Tibial nerve (tissue), 4 donors: ENCODE measurements around the gene LRRC56. TPM values are rescaled to one million over a fixed set of nuclear protein-coding genes. Genes with fewer than 3 reads are reported as not detected.
A peak's percentile ranks its signal among the peaks of the same experiment; 100 is the strongest.

Experiments
- DNase-seq, 2 donors: peaks; one replicate each; pipeline ENCODE4 v3.0.0-alpha.2; 2019; ENCODE audit warnings: low spot score in 2 of 2
- H3K27ac ChIP-seq, 4 donors: fragments of 200-600 bp; sonication (generic) in 3 of 4; one replicate each; pipeline ENCODE4 v1.5.1; 2017 to 2019; ENCODE audit warnings: mild to moderate bottlenecking in 1 of 4
- H3K27me3 ChIP-seq, 2 donors: fragments of 200-600 bp; sonication (generic) in 1 of 2; one replicate each; pipeline versions ENCODE4 v1.5.1 to v1.6.0; 2017 to 2019
- H3K36me3 ChIP-seq, 3 donors: fragments of 200-600 bp; sonication (generic); one replicate each; pipeline ENCODE4 v1.5.1; 2018 to 2019
- H3K4me1 ChIP-seq, 4 donors: fragments of 200-600 bp; sonication (generic) in 3 of 4; one replicate each; pipeline ENCODE4 v1.5.1; 2017 to 2019
- H3K4me3 ChIP-seq, 4 donors: fragments of 200-600 bp; sonication (generic) in 3 of 4; one replicate each; pipeline ENCODE4 v1.5.1; 2017 to 2019; ENCODE audit warnings: mild to moderate bottlenecking in 1 of 4, moderate library complexity in 1 of 4
- H3K9me3 ChIP-seq, 4 donors: fragments of 200-600 bp; sonication (generic) in 3 of 4; one replicate each; pipeline ENCODE4 v1.5.1; 2017 to 2019
- EP300 ChIP-seq, 2 donors: sonication (generic); formaldehyde crosslinking; IDR thresholded peaks; one replicate each; pipeline ENCODE4 v1.6.1; 2017; ENCODE audit warnings: antibody characterized with exemption in 2 of 2, mild to moderate bottlenecking in 1 of 2
- POLR2A ChIP-seq, 2 donors: fragments of 450-650 bp; IDR thresholded peaks; one replicate each; pipeline ENCODE4 v1.6.1; 2017; ENCODE audit warnings: antibody characterized with exemption in 2 of 2, mild to moderate bottlenecking in 2 of 2, moderate library complexity in 2 of 2
- WGBS, 2 donors: methylation state at CpG; one replicate each; pipeline ENCODE4 v1.1.5; 2018; 5-methylcytosine and 5-hydroxymethylcytosine counted together
- total RNA-seq, 4 donors: library from RNA; depleted of rRNA; stranded (reverse); fragments of >200 nt; gene quantifications; one replicate each; pipeline ENCODE4 v1.1.0, GENCODE V29; 2016
- TF ChIP-seq, protein P1 (sequence below), 5 experiments: fragments of 200-600 bp in 3 of 5; fragments of 450-650 bp in 2 of 5; sonication (generic) in 3 of 5; IDR thresholded peaks; one replicate each; pipeline ENCODE4 v1.5.1; 2016 to 2019; ENCODE audit warnings: antibody characterized with exemption in 5 of 5, mild to moderate bottlenecking in 3 of 5, moderate library complexity in 2 of 5

Gene LRRC56
- total RNA-seq, 4 donors from 2014 or later: 0.22 to 1.4 (median 0.60) TPM; not detected in 1

DNA sequence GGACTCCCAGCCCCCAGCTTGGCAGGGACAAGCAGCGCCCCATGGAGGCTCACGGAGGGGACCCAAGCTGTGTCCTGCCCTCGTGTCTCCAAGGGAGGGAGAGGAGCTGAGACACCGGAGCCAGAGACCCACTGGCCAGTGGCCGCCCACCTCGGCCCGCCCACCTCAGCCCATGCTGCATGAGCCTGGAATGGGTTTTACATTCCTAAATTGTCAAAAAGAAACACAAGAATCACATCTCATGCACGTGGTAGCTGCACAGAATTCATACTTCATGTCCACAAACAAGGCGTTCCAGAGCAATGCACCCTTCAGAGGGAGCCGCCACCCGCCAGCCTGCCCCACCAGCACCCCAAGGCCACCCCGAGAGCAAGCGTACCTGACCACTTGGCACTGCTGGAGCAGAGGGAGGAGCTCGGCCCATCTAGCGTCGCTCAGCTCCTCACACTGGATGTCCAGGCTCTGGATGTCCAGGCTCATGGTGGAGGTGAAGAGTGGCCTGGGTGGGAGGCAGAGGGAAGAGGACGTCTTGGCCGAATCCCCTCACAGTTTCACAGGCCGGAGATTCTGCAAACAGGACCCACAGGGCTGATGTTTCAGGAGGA, 35.5 kb upstream of the LRRC56 start:
- no peak overlapping the region for H3K4me3 ChIP-seq
- H3K36me3 ChIP-seq: peaks cover 8 to 57% (median 32%) of the 10 kb centered on the region in 3 donors
- H3K9me3 ChIP-seq: no peaks in the 10 kb centered on the region
- WGBS, 2 donors: 81 to 87% methylated on average over 15 to 19 of the region's 19 CpGs
- no peaks in the 10 kb centered on the region for H3K27me3 ChIP-seq
- no peak for TF ChIP-seq POLR2A (IDR thresholded peaks at IDR 0.05)
- TF ChIP-seq, protein P1, sequence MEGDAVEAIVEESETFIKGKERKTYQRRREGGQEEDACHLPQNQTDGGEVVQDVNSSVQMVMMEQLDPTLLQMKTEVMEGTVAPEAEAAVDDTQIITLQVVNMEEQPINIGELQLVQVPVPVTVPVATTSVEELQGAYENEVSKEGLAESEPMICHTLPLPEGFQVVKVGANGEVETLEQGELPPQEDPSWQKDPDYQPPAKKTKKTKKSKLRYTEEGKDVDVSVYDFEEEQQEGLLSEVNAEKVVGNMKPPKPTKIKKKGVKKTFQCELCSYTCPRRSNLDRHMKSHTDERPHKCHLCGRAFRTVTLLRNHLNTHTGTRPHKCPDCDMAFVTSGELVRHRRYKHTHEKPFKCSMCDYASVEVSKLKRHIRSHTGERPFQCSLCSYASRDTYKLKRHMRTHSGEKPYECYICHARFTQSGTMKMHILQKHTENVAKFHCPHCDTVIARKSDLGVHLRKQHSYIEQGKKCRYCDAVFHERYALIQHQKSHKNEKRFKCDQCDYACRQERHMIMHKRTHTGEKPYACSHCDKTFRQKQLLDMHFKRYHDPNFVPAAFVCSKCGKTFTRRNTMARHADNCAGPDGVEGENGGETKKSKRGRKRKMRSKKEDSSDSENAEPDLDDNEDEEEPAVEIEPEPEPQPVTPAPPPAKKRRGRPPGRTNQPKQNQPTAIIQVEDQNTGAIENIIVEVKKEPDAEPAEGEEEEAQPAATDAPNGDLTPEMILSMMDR (IDR thresholded peaks at IDR 0.05): no peak
- TF ChIP-seq EP300 (IDR thresholded peaks at IDR 0.05): no peak
- peak overlapping the region in 1 of 4 donors; percentile 98 for H3K27ac ChIP-seq
- DNase-seq: no peak
- peaks cover 0 to 46% (median 39%) of the 10 kb centered on the region in 4 donors for H3K4me1 ChIP-seq

DNA sequence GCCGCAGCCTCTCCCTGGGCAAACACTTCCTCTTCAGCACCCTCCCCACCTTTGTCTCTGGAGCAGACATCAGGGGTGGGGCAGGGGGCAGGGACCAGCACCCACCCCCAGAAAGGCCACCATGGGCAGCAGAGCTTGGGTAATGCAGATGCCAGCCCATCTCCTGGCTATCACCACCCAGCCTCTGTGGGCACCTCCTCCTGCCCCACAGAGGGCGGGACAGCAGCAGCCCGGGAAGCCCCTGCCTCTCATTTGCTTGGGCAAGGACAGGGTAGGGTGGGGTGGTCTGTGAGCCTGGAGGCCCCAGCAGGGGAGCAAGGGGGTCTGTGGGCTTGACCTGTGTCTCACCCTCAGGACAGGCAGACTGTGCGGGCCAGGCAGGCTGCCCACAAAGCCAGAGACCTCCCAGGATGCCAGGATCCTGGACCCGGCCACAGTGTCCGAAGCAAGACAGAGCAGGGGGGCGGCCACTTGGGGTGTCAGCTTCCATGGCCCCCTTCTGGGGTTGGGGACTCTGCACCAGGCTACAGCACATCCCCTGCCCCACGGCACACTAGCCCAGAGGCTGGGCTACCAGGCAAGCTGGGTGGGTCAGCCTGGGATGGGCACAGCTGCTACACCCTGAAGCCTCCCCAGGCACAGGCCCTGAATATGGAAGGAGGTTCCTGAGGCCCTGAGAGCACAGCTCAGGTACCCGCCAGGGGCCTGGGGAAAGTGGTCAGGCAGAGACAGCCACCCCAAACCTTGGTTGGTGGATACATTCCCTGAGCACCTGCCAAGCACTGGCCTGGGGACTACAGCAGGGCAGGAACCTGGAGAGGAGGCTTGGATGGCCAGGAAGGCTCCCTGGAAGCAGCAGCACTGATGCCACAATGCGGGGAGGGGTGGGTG, 34.8 kb upstream of the LRRC56 start:
- Histone ChIP-seq H3K4me3 (no peak overlapping the region), H3K27me3 (no peaks in the 10 kb centered on the region), H3K9me3 (no peaks in the 10 kb centered on the region), H3K36me3 (peaks cover 8 to 49% (median 31%) of the 10 kb centered on the region in 3 donors), H3K4me1 (peaks cover 0 to 48% (median 39%) of the 10 kb centered on the region in 4 donors), H3K27ac (peak overlapping the region in 3 of 4 donors; percentile 98 to 99 (median 99))
- TF ChIP-seq, protein P1 (IDR thresholded peaks at IDR 0.05): no peak
- no peak for TF ChIP-seq EP300 (IDR thresholded peaks at IDR 0.05)
- no peak for TF ChIP-seq POLR2A (IDR thresholded peaks at IDR 0.05)
- whole genome bisulfite sequencing, 2 donors: 72 to 81% methylated on average over 9 to 10 of the region's 10 CpGs
- DNase-seq: no peak

DNA sequence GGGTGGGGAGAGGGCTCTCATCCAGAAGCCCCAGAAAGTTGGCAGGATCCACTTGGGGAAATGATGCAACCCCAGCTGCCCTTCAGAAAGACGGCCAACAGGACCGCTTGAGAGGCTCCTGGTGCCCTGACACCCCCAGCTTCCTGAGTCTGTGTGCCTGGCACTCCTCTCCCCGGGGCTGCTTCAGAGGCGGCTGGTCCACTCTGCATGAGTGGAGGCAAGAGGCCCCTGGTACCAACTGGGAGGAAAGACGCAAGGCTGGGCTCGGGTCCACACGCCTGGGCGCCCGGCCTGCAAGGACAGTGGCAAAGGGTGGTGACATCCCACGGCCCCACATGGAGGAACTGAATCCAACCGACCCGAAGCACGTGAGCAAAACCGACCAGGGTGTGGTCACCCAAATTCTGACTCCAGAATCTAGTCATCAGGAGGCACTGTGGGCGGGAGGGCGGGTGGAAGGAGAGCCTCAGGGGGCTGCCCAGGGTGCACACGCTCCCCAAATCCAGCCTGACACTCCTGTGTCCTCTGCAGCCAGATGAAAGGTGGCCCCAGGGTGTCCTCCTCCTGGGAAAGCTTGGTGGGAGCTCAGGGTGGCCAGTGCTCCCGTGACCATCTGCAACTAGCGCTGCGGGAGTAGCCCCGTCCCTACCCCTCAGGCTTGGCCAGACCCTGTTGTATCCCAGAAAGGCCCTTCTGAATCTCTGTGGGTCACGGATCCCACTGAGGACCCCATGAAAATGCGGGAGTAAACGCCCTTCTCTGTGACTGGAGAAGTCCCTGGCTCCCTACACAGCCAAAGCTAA, 33.9 kb upstream of the LRRC56 start:
- Histone ChIP-seq H3K36me3 (peaks cover 5 to 41% (median 23%) of the 10 kb centered on the region in 3 donors), H3K4me3 (peak overlapping the region in 3 of 4 donors; percentile 36 to 75 (median 46)), H3K9me3 (no peaks in the 10 kb centered on the region), H3K4me1 (peaks cover 0 to 56% (median 44%) of the 10 kb centered on the region in 4 donors), H3K27me3 (no peaks in the 10 kb centered on the region), H3K27ac (peak overlapping the region; percentile 97 to 99 (median 98))
- WGBS, 2 donors: 47 to 50% methylated on average over 20 to 23 of the region's 24 CpGs
- TF ChIP-seq EP300 (IDR thresholded peaks at IDR 0.05): no peak
- TF ChIP-seq, protein P1 (IDR thresholded peaks at IDR 0.05): no peak
- no peak for TF ChIP-seq POLR2A (IDR thresholded peaks at IDR 0.05)
- DNase-seq: peak in 1 of 2 donors; percentile 51

DNA sequence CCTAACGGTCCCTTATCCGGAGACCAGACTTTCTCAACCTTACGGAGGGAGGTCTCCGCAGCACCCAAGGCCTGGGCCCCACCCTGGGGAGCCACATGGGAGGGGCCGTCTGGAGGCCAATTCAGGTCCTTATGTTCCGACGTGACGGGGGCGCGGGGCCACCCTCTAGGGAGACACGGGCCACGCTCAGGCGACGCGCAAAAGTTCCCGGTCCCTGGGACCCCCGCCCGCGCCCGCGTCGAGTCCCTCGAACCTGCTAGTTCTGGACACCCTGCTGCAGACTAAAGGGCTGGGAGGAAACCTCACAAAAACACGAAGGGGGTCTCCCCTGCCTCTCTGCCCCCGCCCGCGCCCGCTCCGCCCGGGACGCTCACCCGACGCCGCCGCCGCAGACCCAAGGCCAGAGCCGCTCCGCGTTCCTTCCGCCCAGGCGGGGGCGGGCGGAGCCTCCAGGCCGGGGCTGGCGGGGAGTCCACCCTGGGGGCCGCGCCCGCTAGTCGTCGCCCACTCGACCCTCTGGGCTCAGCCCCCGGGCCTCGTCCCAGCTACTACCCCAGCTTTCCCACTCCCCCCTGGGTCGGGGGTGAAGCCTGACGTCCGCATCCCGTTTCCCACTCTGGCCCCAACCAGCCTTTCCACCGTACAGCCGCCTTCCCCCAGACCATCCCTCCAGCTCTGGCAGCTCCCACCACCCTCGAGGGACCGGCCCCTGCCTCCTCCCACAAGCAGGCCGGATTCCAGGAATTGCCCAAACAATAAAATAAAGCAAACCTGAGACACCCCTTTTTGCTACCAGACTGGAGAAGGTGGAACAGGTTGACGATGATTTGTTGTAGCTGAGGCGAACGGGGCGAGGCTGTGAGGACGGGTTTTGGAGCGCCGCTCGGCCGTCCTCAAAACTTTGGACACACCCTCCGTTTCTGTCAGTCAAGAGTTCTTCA, 33.0 kb upstream of the LRRC56 start:
- Histone ChIP-seq H3K27ac (peak overlapping the region; percentile 97 to 99 (median 98)), H3K9me3 (no peaks in the 10 kb centered on the region), H3K4me3 (peak overlapping the region; percentile 30 to 75 (median 41)), H3K4me1 (peaks cover 0 to 60% (median 44%) of the 10 kb centered on the region in 4 donors), H3K27me3 (no peaks in the 10 kb centered on the region), H3K36me3 (peaks cover 0 to 37% (median 13%) of the 10 kb centered on the region in 3 donors)
- WGBS, 2 donors: 4 to 7% methylated on average over 47 to 60 of the region's 72 CpGs
- TF ChIP-seq POLR2A (IDR thresholded peaks at IDR 0.05) (no peak), EP300 (IDR thresholded peaks at IDR 0.05) (peak in 1 of 2 donors; percentile 31)
- TF ChIP-seq, protein P1 (IDR thresholded peaks at IDR 0.05): no peak
- peak in 1 of 2 donors; percentile 48 for DNase-seq
